Endodermal cell (in vitro differentiated cells): ENCODE data around the gene CX3CL1. TPM values are rescaled to one million over a fixed set of nuclear protein-coding genes. Genes with fewer than 3 reads are reported as not detected.
"Not testable (repeated sequence)": the region's sequence is repeated elsewhere in the genome, so short reads cannot be mapped to it uniquely, and the experiment has no call there.

ENCODE experiments used
- DNase-seq: peaks from one replicate; pipeline ENCODE4 v3.0.0-alpha.2; 2017
- H3K27ac ChIP-seq: 2 replicates; pipeline ENCODE4 v1.5.1; 2013; ENCODE audit warnings: mild to moderate bottlenecking, low read depth, low read length, moderate library complexity
- H3K27me3 ChIP-seq: 2 replicates; pipeline ENCODE4 v1.6.1; 2013; ENCODE audit warnings: mild to moderate bottlenecking, low read length, moderate library complexity; ENCODE audit not compliant: insufficient read depth, control insufficient read depth, poor library complexity, severe bottlenecking
- H3K36me3 ChIP-seq: 2 replicates; pipeline ENCODE4 v1.7.0; 2013; ENCODE audit warnings: mild to moderate bottlenecking, low read length, moderate library complexity; ENCODE audit not compliant: control insufficient read depth, insufficient read depth
- H3K4me1 ChIP-seq: one replicate; pipeline ENCODE4 v1.7.0; 2013; ENCODE audit warnings: low read length; ENCODE audit not compliant: control insufficient read depth, insufficient read depth
- H3K4me3 ChIP-seq: 2 replicates; pipeline ENCODE4 v1.5.1; 2013; ENCODE audit warnings: mild to moderate bottlenecking, low read length, moderate library complexity
- H3K9ac ChIP-seq: 2 replicates; pipeline ENCODE4 v1.6.1; 2013; ENCODE audit warnings: mild to moderate bottlenecking, low read length, moderate library complexity; ENCODE audit not compliant: poor library complexity, severe bottlenecking; ENCODE audit errors: extremely low read depth
- H3K9me3 ChIP-seq: 2 replicates; pipeline ENCODE4 v1.6.1; 2013; ENCODE audit warnings: mild to moderate bottlenecking, low read length, moderate library complexity; ENCODE audit not compliant: control insufficient read depth
- H3K27ac Mint-ChIP-seq: 2 replicates; pipeline ENCODE4 v1.8.0; 2020; ENCODE audit warnings: mixed read lengths
- H3K27me3 Mint-ChIP-seq: 2 replicates; pipeline ENCODE4 v1.8.0; 2021; ENCODE audit warnings: mild to moderate bottlenecking, mixed read lengths; ENCODE audit not compliant: insufficient read depth
- H3K36me3 Mint-ChIP-seq: 2 replicates; pipeline ENCODE4 v1.8.0; 2020; ENCODE audit warnings: low read depth, mixed read lengths
- H3K4me1 Mint-ChIP-seq: 2 replicates; pipeline ENCODE4 v1.8.0; 2020; ENCODE audit warnings: mixed read lengths
- H3K4me3 Mint-ChIP-seq: 2 replicates; pipeline ENCODE4 v1.8.0; 2020; ENCODE audit warnings: mild to moderate bottlenecking, moderate library complexity, mixed read lengths
- H3K9me3 Mint-ChIP-seq: 2 replicates; pipeline ENCODE4 v1.8.0; 2020; ENCODE audit warnings: mild to moderate bottlenecking, mixed read lengths
- CTCF ChIP-seq: fragments of 200-600 bp; sonication (generic); conservative IDR thresholded peaks from 2 replicates; pipeline ENCODE4 v1.5.0; 2021; ENCODE audit warnings: antibody characterized with exemption, mild to moderate bottlenecking
- WGBS, 2 experiments: methylation state at CpG; one replicate each; pipeline versions ENCODE4 v1.1.5 to v1.1.7; 2013; ENCODE audit warnings: missing lambda C conversion rate in 2 of 2, mixed read lengths in 1 of 2; ENCODE audit not compliant: insufficient coverage in 1 of 2, insufficient read length in 1 of 2; 5-methylcytosine and 5-hydroxymethylcytosine counted together
- total RNA-seq, 2 donors: library from RNA; stranded (reverse); fragmentation: NEBNext Ultra II Directional in 1 of 2; extraction: Animal tissue kit (Norgen Biotek cat#: 25700) in 1 of 2; gene quantifications; 2 replicates in 1 of 2; 3 replicates in 1 of 2; pipeline ENCODE4 v1.2.1, GENCODE V29; 2021

CX3CL1 gene
- total RNA-seq, 2 donors from 2014 or later = 0.18 to 1.0 TPM

GRCh38 chr16:57343221-57343620 is 29.1 kb upstream of the CX3CL1 start:
- Mint-ChIP-seq H3K4me1 (no peaks in the 10 kb centered on the region), H3K4me3 (no peak overlapping the region)
- WGBS, 2 experiments = 95 to 96% methylated on average over 6 to 7 of the region's 7 CpGs

GRCh38 chr16:57344094-57344493 is 28.2 kb upstream of the CX3CL1 start:
- H3K9me3 Mint-ChIP-seq, H3K4me1 Mint-ChIP-seq, H3K4me3 ChIP-seq, DNase-seq, H3K36me3 ChIP-seq, H3K36me3 Mint-ChIP-seq, H3K4me3 Mint-ChIP-seq, H3K27me3 ChIP-seq, H3K9me3 ChIP-seq, H3K4me1 ChIP-seq, H3K9ac ChIP-seq, H3K27ac Mint-ChIP-seq, H3K27ac ChIP-seq: not testable (repeated sequence)
- peaks cover 10% of the 10 kb centered on the region for H3K27me3 Mint-ChIP-seq
- 88 to 91% methylated on average over 4 to 5 of the region's 5 CpGs for WGBS, 2 experiments

More at GRCh38 chr16:57343221-57343620, 29.1 kb upstream of the CX3CL1 start:
- Mint-ChIP-seq H3K27me3 (peaks cover 5% of the 10 kb centered on the region), H3K36me3 (no peaks in the 10 kb centered on the region), H3K27ac (no peak overlapping the region), H3K9me3 (no peaks in the 10 kb centered on the region)
- no peak overlapping the region for H3K9ac ChIP-seq
- H3K4me3 ChIP-seq = no peak overlapping the region
- H3K36me3 ChIP-seq = no peaks in the 10 kb centered on the region
- DNase-seq = no peak
- H3K9me3 ChIP-seq = no peaks in the 10 kb centered on the region
- no peak overlapping the region for H3K27ac ChIP-seq
- TF ChIP-seq CTCF = no peak
- no peaks in the 10 kb centered on the region for H3K4me1 ChIP-seq
- H3K27me3 ChIP-seq = no peaks in the 10 kb centered on the region

GRCh38 chr16:57345021-57345420 is 27.3 kb upstream of the CX3CL1 start:
- H3K9me3 ChIP-seq = no peaks in the 10 kb centered on the region
- Mint-ChIP-seq H3K4me3 (no peak overlapping the region), H3K9me3 (no peaks in the 10 kb centered on the region), H3K4me1 (no peaks in the 10 kb centered on the region), H3K27ac (no peak overlapping the region), H3K27me3 (peaks cover 17% of the 10 kb centered on the region), H3K36me3 (no peaks in the 10 kb centered on the region)
- H3K27ac ChIP-seq = no peak overlapping the region
- H3K9ac ChIP-seq = no peak overlapping the region
- no peaks in the 10 kb centered on the region for H3K36me3 ChIP-seq
- H3K4me3 ChIP-seq = no peak overlapping the region
- 86 to 100% methylated on average over 1 to 2 of the region's 2 CpGs for WGBS, 2 experiments
- H3K4me1 ChIP-seq = no peaks in the 10 kb centered on the region
- H3K27me3 ChIP-seq = peaks cover 5% of the 10 kb centered on the region
- no peak for TF ChIP-seq CTCF
- DNase-seq = no peak

- no peaks in the 10 kb centered on the region for H3K9me3 ChIP-seq
- WGBS, 2 experiments = 91 to 92% methylated on average over 2 of the region's 3 CpGs
- no peaks in the 10 kb centered on the region for H3K36me3 ChIP-seq
- Mint-ChIP-seq H3K4me1 (no peaks in the 10 kb centered on the region), H3K36me3 (no peaks in the 10 kb centered on the region), H3K27ac (no peak overlapping the region), H3K4me3 (no peak overlapping the region), H3K27me3 (peaks cover 18% of the 10 kb centered on the region), H3K9me3 (no peaks in the 10 kb centered on the region)
- H3K9ac ChIP-seq = no peak overlapping the region
- H3K27ac ChIP-seq = no peak overlapping the region
- no peak for TF ChIP-seq CTCF
- DNase-seq = no peak
- H3K27me3 ChIP-seq = peaks cover 5% of the 10 kb centered on the region
- no peaks in the 10 kb centered on the region for H3K4me1 ChIP-seq
- H3K4me3 ChIP-seq = no peak overlapping the region
Measured at GRCh38 chr16:57345666-57346204, 26.6 kb upstream of the CX3CL1 start.
